OCI-LY7 (cell line): ENCODE data around the gene FN3KRP. TPM values are rescaled to one million over a fixed set of nuclear protein-coding genes. Genes with fewer than 3 reads are reported as not detected.
A peak's percentile ranks its signal among the peaks of the same experiment; 100 is the strongest.

ENCODE experiments used
- BruUV-seq: library from RNA; stranded (reverse); fragments of 400-500 nt; replicated peaks from 2 replicates; lab custom pipeline; 2021; lab: Mats Ljungman, UMichigan
- CTCF ChIA-PET: fragments of 300-600 bp; sonication (Branson Sonifier 250); formaldehyde crosslinking; loops from one replicate; lab custom pipeline; 2022; ENCODE audit warnings: antibody characterized with exemption; ENCODE audit not compliant: unreplicated experiment; lab: Charles Lee
- POLR2A ChIA-PET: fragments of 300-600 bp; sonication (Branson Sonifier 250); formaldehyde crosslinking; loops from one replicate; lab custom pipeline; 2022; ENCODE audit warnings: antibody characterized with exemption; lab: Charles Lee
- DNase-seq: peaks from one replicate; pipeline ENCODE4 v3.0.0-alpha.2; 2015; ENCODE audit warnings: low spot score
- H2AFZ ChIP-seq: fragments of 200-600 bp; sonication (generic), shearing (Covaris generic); 2 replicates; pipeline ENCODE4 v1.6.1; 2014; ENCODE audit warnings: mild to moderate bottlenecking, antibody characterized with exemption, low read length, moderate library complexity
- H3K27ac ChIP-seq: fragments of 200-600 bp; sonication (generic); 2 replicates; pipeline ENCODE4 v1.5.1; 2014; ENCODE audit warnings: mixed run types, low read depth, mild to moderate bottlenecking, moderate library complexity, low read length, inconsistent platforms; ENCODE audit not compliant: poor library complexity, severe bottlenecking
- H3K36me3 ChIP-seq: fragments of 200-600 bp; sonication (generic); 2 replicates; pipeline ENCODE4 v1.6.1; 2014; ENCODE audit warnings: mild to moderate bottlenecking, antibody characterized with exemption, low read length, moderate library complexity, mixed read lengths; ENCODE audit not compliant: insufficient read depth
- H3K4me1 ChIP-seq: fragments of 200-600 bp; sonication (generic); 2 replicates; pipeline ENCODE4 v1.5.1; 2014; ENCODE audit warnings: mild to moderate bottlenecking, low read length; ENCODE audit not compliant: insufficient read depth, poor library complexity, severe bottlenecking
- H3K4me2 ChIP-seq: fragments of 200-600 bp; sonication (generic); 2 replicates; pipeline ENCODE4 v1.6.1; 2014; ENCODE audit warnings: mild to moderate bottlenecking, low read length
- H3K4me3 ChIP-seq: fragments of 200-600 bp; sonication (generic); 2 replicates; pipeline ENCODE4 v1.5.1; 2014; ENCODE audit warnings: mild to moderate bottlenecking, low read depth, low read length; ENCODE audit not compliant: poor library complexity, severe bottlenecking
- H3K79me2 ChIP-seq: fragments of 200-600 bp; sonication (generic); 2 replicates; pipeline ENCODE4 v1.6.1; 2016; ENCODE audit warnings: low read depth, mild to moderate bottlenecking, low read length, moderate library complexity, mixed read lengths; ENCODE audit not compliant: insufficient read depth
- H3K9me2 ChIP-seq: fragments of 200-600 bp; sonication (generic); 2 replicates; pipeline ENCODE4 v1.6.1; 2016; ENCODE audit warnings: mild to moderate bottlenecking, low read length, mixed read lengths; ENCODE audit not compliant: insufficient read depth
- H3K9me3 ChIP-seq: fragments of 200-600 bp; sonication (generic); 2 replicates; pipeline ENCODE4 v1.6.1; 2014; ENCODE audit warnings: mild to moderate bottlenecking, mixed run types, low read length, mixed read lengths
- H4K20me1 ChIP-seq: fragments of 200-600 bp; sonication (generic); 2 replicates; pipeline ENCODE4 v1.6.1; 2014; ENCODE audit warnings: mild to moderate bottlenecking, antibody characterized with exemption, low read length, moderate library complexity, mixed read lengths; ENCODE audit not compliant: insufficient read depth
- EZH2phosphoT487 ChIP-seq: fragments of 200-600 bp; sonication (generic); IDR thresholded peaks from 2 replicates; pipeline ENCODE4 v1.6.1; 2018; ENCODE audit warnings: low read depth, borderline replicate concordance, mild to moderate bottlenecking, mixed run types, antibody characterized with exemption, low read length, moderate library complexity, mixed read lengths
- intact Hi-C: fragments of 100-400 bp; cut with micrococcal nuclease; formaldehyde crosslinking; loops from one replicate; pipeline ENCODE4 v1.10.0; 2022; ENCODE audit not compliant: unreplicated experiment
- total RNA-seq, 2 experiments: library from RNA; depleted of rRNA in 1 of 2; stranded (reverse); fragments of >200 nt in 1 of 2; shearing (Covaris generic) in 1 of 2; gene quantifications; 2 replicates each; pipeline ENCODE4 v1.2.3, GENCODE V29; 2014 to 2022
- TF ChIP-seq, protein P1 (sequence below): fragments of 200-600 bp; sonication (generic); conservative IDR thresholded peaks from 2 replicates; pipeline ENCODE4 v1.5.1; 2014; ENCODE audit warnings: mild to moderate bottlenecking, antibody characterized with exemption, low read length, moderate library complexity, mixed read lengths

The FN3KRP gene
- total RNA-seq, 2 experiments from 2014 or later: 52.1 to 91.8 TPM

DNA sequence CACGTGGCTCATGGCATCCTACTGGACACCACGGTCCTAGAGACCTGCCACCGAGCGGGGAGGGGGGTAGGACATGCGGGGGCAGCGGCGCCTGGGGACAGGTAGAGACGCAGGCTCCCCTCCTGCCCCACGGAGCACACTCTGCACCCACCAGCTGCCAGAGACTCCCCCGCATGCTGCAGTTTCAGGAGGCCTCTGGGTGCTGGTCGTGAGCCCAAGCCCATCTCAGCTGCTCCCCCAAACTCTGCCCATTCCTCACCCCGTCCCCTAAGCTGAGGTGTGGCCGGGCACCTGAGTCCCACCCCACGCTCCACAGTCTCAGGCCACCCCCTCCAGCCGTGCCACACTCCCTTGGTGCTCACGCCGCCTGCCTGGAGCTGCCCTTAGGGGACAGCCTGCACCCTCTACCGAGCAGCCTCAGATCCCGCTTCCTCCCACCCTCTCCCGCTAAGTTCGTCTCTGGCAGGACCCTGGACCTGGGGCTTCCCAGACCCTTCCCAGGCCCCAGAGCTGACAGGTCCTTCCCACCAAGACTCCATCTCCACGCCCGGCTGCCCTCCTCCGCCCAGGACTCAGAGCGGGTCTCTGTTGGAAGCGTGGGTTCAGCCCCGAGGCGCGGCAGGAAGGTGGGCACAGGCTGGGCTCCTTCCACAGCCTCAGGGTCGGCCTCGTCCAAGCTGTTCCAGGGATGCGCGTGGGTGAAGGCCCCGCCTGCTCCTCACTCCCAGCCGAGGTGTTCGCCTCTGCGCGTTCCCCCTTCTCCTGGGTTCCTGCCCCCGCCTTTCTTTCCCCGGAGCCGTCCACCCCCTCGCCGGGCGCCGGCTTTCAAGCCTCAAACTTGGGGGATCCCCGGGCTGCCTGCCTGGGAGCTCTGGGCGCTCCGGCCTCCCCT, 19.3 kb upstream of the FN3KRP start:
- no peak for DNase-seq
- intact Hi-C loops: no loop called here
- POLR2A ChIA-PET: interaction anchor here (1.3 kb wide), 1 partner anchor 11 kb away, joined by 4 read pairs; no protein-coding TSS in a partner anchor

DNA sequence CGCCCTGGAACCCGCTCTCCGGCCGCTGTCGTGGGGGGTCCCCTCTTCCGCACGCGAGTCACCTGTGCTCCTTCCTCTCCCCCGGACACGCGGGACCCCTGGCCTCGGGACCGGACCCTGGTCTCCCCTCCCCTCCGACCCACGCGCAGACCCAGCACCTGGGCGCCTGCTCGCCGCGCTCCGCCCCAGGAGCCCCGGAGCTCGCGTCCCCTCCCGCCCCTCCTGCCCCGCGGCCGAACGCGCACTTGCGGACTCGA, 18.8 kb upstream of the FN3KRP start:
- Histone ChIP-seq H3K79me2 (no peaks in the 10 kb centered on the region), H3K27ac (no peak overlapping the region), H3K4me3 (peak overlapping the region; percentile 71), H3K36me3 (no peaks in the 10 kb centered on the region; the same call in 1 of the 2 replicates), H2AFZ (no peak overlapping the region), H3K9me3 (peaks cover 18% of the 10 kb centered on the region), H3K4me1 (peaks cover 7% of the 10 kb centered on the region), H3K9me2 (no peaks in the 10 kb centered on the region), H3K4me2 (peak overlapping the region; percentile 61), H4K20me1 (no peaks in the 10 kb centered on the region)
- DNase-seq: no peak
- TF ChIP-seq, protein P1, sequence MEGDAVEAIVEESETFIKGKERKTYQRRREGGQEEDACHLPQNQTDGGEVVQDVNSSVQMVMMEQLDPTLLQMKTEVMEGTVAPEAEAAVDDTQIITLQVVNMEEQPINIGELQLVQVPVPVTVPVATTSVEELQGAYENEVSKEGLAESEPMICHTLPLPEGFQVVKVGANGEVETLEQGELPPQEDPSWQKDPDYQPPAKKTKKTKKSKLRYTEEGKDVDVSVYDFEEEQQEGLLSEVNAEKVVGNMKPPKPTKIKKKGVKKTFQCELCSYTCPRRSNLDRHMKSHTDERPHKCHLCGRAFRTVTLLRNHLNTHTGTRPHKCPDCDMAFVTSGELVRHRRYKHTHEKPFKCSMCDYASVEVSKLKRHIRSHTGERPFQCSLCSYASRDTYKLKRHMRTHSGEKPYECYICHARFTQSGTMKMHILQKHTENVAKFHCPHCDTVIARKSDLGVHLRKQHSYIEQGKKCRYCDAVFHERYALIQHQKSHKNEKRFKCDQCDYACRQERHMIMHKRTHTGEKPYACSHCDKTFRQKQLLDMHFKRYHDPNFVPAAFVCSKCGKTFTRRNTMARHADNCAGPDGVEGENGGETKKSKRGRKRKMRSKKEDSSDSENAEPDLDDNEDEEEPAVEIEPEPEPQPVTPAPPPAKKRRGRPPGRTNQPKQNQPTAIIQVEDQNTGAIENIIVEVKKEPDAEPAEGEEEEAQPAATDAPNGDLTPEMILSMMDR: no peak
- no peak for TF ChIP-seq EZH2phosphoT487
- BruUV-seq: no TSS peak
- intact Hi-C loops: loop anchor here (1.0 kb wide), 1 partner anchor 11 kb away; no protein-coding TSS in a partner anchor
- ChIA-PET CTCF (no interaction called here), POLR2A (no interaction called here)

More for the DNA sequence above, 19.3 kb upstream of the FN3KRP start:
- no TSS peak for BruUV-seq
- Histone ChIP-seq H3K79me2 (no peaks in the 10 kb centered on the region), H3K4me2 (peak overlapping the region; percentile 61), H3K4me1 (peaks cover 7% of the 10 kb centered on the region), H4K20me1 (no peaks in the 10 kb centered on the region), H3K27ac (no peak overlapping the region), H3K9me2 (no peaks in the 10 kb centered on the region), H2AFZ (no peak overlapping the region), H3K9me3 (peaks cover 18% of the 10 kb centered on the region), H3K36me3 (no peaks in the 10 kb centered on the region; the same call in 1 of the 2 replicates), H3K4me3 (peak overlapping the region; percentile 71)
- TF ChIP-seq, protein P1: no peak
- CTCF ChIA-PET: no interaction called here
